Suprapubic skin (tissue), 3 donors: ENCODE data around the gene HTATSF1.

Experiments used
- EP300 ChIP-seq: sonication (generic); formaldehyde crosslinking; IDR thresholded peaks from one replicate; pipeline ENCODE4 v1.6.1; 2017; ENCODE audit warnings: antibody characterized with exemption
- POLR2A ChIP-seq, 2 donors: fragments of 450-650 bp; IDR thresholded peaks; one replicate each; pipeline ENCODE4 v1.6.1; 2017; ENCODE audit warnings: antibody characterized with exemption in 2 of 2, mild to moderate bottlenecking in 2 of 2, moderate library complexity in 2 of 2
- TF ChIP-seq, protein P1 (sequence below), 2 donors: fragments of 200-600 bp in 1 of 2; fragments of 450-650 bp in 1 of 2; sonication (generic) in 1 of 2; IDR thresholded peaks; one replicate each; pipeline ENCODE4 v1.5.1; 2016 to 2019; ENCODE audit warnings: antibody characterized with exemption in 2 of 2, mild to moderate bottlenecking in 1 of 2, moderate library complexity in 1 of 2

GRCh38 chrX:136480383-136480782 lies 17.0 kb upstream of the HTATSF1 start:
- TF ChIP-seq, protein P1, sequence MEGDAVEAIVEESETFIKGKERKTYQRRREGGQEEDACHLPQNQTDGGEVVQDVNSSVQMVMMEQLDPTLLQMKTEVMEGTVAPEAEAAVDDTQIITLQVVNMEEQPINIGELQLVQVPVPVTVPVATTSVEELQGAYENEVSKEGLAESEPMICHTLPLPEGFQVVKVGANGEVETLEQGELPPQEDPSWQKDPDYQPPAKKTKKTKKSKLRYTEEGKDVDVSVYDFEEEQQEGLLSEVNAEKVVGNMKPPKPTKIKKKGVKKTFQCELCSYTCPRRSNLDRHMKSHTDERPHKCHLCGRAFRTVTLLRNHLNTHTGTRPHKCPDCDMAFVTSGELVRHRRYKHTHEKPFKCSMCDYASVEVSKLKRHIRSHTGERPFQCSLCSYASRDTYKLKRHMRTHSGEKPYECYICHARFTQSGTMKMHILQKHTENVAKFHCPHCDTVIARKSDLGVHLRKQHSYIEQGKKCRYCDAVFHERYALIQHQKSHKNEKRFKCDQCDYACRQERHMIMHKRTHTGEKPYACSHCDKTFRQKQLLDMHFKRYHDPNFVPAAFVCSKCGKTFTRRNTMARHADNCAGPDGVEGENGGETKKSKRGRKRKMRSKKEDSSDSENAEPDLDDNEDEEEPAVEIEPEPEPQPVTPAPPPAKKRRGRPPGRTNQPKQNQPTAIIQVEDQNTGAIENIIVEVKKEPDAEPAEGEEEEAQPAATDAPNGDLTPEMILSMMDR (IDR thresholded peaks at IDR 0.05) = no peak
- TF ChIP-seq POLR2A (IDR thresholded peaks at IDR 0.05) (no peak), EP300 (no peak)
